ENCODE data around the gene SDC3.
"Not testable (repeated sequence)": the region's sequence is repeated elsewhere in the genome, so short reads cannot be mapped to it uniquely, and the experiment has no call there.

- not testable (repeated sequence) for TF ChIP-seq EZH2 (IDR thresholded peaks at IDR 0.05; ENCODE audit: low read length, unreplicated experiment)
- TF ChIP-seq, protein P1, sequence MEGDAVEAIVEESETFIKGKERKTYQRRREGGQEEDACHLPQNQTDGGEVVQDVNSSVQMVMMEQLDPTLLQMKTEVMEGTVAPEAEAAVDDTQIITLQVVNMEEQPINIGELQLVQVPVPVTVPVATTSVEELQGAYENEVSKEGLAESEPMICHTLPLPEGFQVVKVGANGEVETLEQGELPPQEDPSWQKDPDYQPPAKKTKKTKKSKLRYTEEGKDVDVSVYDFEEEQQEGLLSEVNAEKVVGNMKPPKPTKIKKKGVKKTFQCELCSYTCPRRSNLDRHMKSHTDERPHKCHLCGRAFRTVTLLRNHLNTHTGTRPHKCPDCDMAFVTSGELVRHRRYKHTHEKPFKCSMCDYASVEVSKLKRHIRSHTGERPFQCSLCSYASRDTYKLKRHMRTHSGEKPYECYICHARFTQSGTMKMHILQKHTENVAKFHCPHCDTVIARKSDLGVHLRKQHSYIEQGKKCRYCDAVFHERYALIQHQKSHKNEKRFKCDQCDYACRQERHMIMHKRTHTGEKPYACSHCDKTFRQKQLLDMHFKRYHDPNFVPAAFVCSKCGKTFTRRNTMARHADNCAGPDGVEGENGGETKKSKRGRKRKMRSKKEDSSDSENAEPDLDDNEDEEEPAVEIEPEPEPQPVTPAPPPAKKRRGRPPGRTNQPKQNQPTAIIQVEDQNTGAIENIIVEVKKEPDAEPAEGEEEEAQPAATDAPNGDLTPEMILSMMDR (conservative IDR thresholded peaks at IDR 0.05; ENCODE audit: low read depth, low read length): not testable (repeated sequence)
Observed at GRCh38 chr1:30868057-30868456, 40.5 kb downstream of the SDC3 start.
